NCI-H69 (cell line): ENCODE measurements around the gene FAM111A.

Source experiments
- DNase-seq: peaks from one replicate; lab custom pipeline; 2025; lab: John Stamatoyannopoulos, UW

The FAM111A gene

GRCh38 chr11:59179121-59179520 lies 36.5 kb downstream of the FAM111A start:
- DNase-seq = no peak

- DNase-seq = no peak
These were observed 37.6 kb downstream of the FAM111A start for GRCh38 chr11:59180168-59180776.

- no peak for DNase-seq
These were observed 38.3 kb downstream of the FAM111A start for GRCh38 chr11:59180907-59181306.

GRCh38 chr11:59181746-59182456 lies 39.2 kb downstream of the FAM111A start:
- DNase-seq = no peak

GRCh38 chr11:59182457-59183151 lies 39.9 kb downstream of the FAM111A start:
- DNase-seq = peak; percentile 8

GRCh38 chr11:59183771-59184170 lies 41.1 kb downstream of the FAM111A start:
- DNase-seq = no peak

GRCh38 chr11:59184691-59185339 lies 42.2 kb downstream of the FAM111A start:
- DNase-seq = no peak

GRCh38 chr11:59185386-59185945 lies 42.8 kb downstream of the FAM111A start:
- DNase-seq = no peak

- peak; percentile 17 for DNase-seq
These were observed 43.5 kb downstream of the FAM111A start for GRCh38 chr11:59186130-59186594.

GRCh38 chr11:59187035-59187434 lies 44.4 kb downstream of the FAM111A start:
- DNase-seq = no peak

- no peak for DNase-seq
These were observed 44.9 kb downstream of the FAM111A start for GRCh38 chr11:59187587-59187986.

- no peak for DNase-seq
These were observed 46.3 kb downstream of the FAM111A start for GRCh38 chr11:59188954-59189353.

GRCh38 chr11:59189986-59190385 lies 47.3 kb downstream of the FAM111A start:
- no peak for DNase-seq

- no peak for DNase-seq
These were observed 48.4 kb downstream of the FAM111A start for GRCh38 chr11:59191095-59191494.

- no peak for DNase-seq
These were observed 49.2 kb downstream of the FAM111A start for GRCh38 chr11:59191890-59192289.

GRCh38 chr11:59192446-59193020 lies 49.9 kb downstream of the FAM111A start:
- DNase-seq = no peak

- DNase-seq = no peak
These were observed 51.0 kb downstream of the FAM111A start for GRCh38 chr11:59193587-59194130.

- DNase-seq = peak; percentile 8
These were observed 52.9 kb downstream of the FAM111A start for GRCh38 chr11:59195586-59195985.

- DNase-seq = no peak
These were observed 54.1 kb downstream of the FAM111A start for GRCh38 chr11:59196777-59197176.

GRCh38 chr11:59197991-59198390 lies 55.3 kb downstream of the FAM111A start:
- DNase-seq = peak; percentile 44

- no peak for DNase-seq
These were observed 56.1 kb downstream of the FAM111A start for GRCh38 chr11:59198726-59199125.
